ENCODE results near the gene WFDC10B.

DNA sequence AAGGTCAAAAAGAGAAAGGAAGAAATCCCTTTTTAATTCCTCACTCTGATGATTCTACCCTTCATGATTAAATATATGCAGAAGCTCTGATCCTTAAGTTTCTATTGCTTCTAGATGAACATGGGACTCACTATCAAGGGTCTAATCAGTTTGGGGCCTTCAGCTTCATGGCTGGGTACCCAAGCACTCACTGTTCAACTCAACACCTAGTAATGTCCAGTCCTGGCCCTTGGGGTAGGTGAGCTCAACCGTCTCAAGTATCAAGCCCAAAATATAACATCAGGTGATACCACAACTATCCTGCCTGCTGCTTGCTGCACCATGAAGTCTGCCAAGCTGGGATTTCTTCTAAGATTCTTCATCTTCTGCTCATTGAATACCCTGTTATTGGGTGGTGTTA is 17.2 kb upstream of the WFDC10B start, which contains the start of gene SPINT4:
- TF ChIP-seq, protein P1, sequence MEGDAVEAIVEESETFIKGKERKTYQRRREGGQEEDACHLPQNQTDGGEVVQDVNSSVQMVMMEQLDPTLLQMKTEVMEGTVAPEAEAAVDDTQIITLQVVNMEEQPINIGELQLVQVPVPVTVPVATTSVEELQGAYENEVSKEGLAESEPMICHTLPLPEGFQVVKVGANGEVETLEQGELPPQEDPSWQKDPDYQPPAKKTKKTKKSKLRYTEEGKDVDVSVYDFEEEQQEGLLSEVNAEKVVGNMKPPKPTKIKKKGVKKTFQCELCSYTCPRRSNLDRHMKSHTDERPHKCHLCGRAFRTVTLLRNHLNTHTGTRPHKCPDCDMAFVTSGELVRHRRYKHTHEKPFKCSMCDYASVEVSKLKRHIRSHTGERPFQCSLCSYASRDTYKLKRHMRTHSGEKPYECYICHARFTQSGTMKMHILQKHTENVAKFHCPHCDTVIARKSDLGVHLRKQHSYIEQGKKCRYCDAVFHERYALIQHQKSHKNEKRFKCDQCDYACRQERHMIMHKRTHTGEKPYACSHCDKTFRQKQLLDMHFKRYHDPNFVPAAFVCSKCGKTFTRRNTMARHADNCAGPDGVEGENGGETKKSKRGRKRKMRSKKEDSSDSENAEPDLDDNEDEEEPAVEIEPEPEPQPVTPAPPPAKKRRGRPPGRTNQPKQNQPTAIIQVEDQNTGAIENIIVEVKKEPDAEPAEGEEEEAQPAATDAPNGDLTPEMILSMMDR (conservative IDR thresholded peaks at IDR 0.05; ENCODE audit: low read depth, low read length): no peak
- no peak for TF ChIP-seq EZH2 (IDR thresholded peaks at IDR 0.05; ENCODE audit: low read length, unreplicated experiment)

Measured in PC-3 (cell line).